Measurements from ENCODE around the gene SYNPO2. TPM values are rescaled to one million over a fixed set of nuclear protein-coding genes. Genes with fewer than 3 reads are reported as not detected.

The SYNPO2 gene
- total and polyA plus RNA-seq, 2 donors (not counting 1 experiment from before 2014, with no cell fraction given): 0.03 to 0.20 TPM

DNA sequence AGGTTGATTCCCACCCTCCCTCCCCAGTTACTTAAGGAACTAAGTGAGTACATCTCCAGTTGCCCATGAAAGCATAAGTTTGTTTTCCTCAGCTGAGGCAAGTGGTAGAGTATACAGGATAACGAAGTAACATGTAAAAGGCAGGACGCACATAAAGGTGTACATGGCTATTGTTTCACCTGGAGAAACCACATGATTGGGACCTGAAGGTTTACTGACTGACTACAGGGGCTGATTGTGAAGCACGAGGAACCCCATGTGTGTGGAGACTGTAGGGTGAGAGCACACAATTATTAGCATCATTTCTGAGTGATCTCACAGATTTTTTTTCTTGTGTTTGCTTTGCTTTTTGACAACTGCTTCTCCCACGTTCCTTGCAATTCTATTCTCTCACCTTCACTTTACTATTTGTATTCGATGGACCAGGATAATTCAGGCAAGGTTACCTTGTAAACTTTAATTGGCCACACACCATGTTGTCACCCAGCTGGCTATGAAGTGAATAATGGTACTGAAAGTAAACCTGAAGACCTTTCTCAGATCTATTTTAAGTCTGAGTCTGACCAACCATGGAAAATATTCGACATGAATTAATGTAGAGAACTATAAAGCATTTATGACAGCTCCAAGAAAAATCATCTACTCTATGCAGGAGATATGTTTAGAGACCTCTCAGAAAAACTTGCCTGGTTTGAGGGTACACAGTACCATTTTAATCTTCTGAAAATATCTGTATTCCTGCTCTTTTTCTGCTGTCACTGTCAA is 144.4 kb downstream of the SYNPO2 start:
- Histone ChIP-seq H3K79me2 (ENCODE audit: control insufficient read depth, insufficient read depth, low read length) (no peaks in the 10 kb centered on the region), H3K27me3 (replicated peaks in 1 of 4; ENCODE audit: control extremely low read depth in 1 of 4, control insufficient read depth in 3 of 4, insufficient read depth in 4 of 4, low read length in 3 of 4) (no peaks in the 10 kb centered on the region), H3K4me3 (ENCODE audit: control extremely low read depth in 1 of 5, extremely low read depth in 1 of 5, insufficient read depth in 1 of 5, low read depth in 2 of 5, low read length in 4 of 5) (no peak overlapping the region), H3K9ac (ENCODE audit: low read length) (no peak overlapping the region), H3K27ac (ENCODE audit: low read length in 2 of 2) (no peak overlapping the region), H3K4me1 (ENCODE audit: control insufficient read depth in 2 of 2, insufficient read depth in 2 of 2, low read length in 2 of 2) (no peaks in the 10 kb centered on the region), H3K4me2 (replicated peaks; ENCODE audit: low read depth, low read length, poor library complexity, severe bottlenecking) (no peak overlapping the region), H3K9me3 (ENCODE audit: control extremely low read depth in 1 of 3, control insufficient read depth in 2 of 3, insufficient read depth in 1 of 3, low read length in 2 of 3) (no peaks in the 10 kb centered on the region), H3K36me3 (replicated peaks in 1 of 2; ENCODE audit: control extremely low read depth in 1 of 2, control insufficient read depth in 1 of 2, extremely low read depth in 1 of 2, insufficient read depth in 2 of 2, low read length in 1 of 2) (no peaks in the 10 kb centered on the region), H2AFZ (ENCODE audit: insufficient read depth, low read depth, low read length, poor library complexity, severe bottlenecking) (no peak overlapping the region), H4K20me1 (ENCODE audit: control insufficient read depth, insufficient read depth, low read length, poor library complexity, severe bottlenecking) (no peaks in the 10 kb centered on the region)
- no CpG with 5 or more reads among the region's 6 CpGs for WGBS (ENCODE audit: insufficient coverage)
- intact Hi-C loops (cut with micrococcal nuclease): no loop called here
- CTCF ChIA-PET: interaction anchor here (0.8 to 1.2 kb wide), 2 partner anchors 10 to 254 kb away, joined by 3 to 5 read pairs; no protein-coding TSS in a partner anchor
- no peaks in the 10 kb centered on the region for H3K4me1 Mint-ChIP-seq
- peaks cover 10% of the 10 kb centered on the region for H3K27me3 Mint-ChIP-seq
- TF ChIP-seq, protein P1, sequence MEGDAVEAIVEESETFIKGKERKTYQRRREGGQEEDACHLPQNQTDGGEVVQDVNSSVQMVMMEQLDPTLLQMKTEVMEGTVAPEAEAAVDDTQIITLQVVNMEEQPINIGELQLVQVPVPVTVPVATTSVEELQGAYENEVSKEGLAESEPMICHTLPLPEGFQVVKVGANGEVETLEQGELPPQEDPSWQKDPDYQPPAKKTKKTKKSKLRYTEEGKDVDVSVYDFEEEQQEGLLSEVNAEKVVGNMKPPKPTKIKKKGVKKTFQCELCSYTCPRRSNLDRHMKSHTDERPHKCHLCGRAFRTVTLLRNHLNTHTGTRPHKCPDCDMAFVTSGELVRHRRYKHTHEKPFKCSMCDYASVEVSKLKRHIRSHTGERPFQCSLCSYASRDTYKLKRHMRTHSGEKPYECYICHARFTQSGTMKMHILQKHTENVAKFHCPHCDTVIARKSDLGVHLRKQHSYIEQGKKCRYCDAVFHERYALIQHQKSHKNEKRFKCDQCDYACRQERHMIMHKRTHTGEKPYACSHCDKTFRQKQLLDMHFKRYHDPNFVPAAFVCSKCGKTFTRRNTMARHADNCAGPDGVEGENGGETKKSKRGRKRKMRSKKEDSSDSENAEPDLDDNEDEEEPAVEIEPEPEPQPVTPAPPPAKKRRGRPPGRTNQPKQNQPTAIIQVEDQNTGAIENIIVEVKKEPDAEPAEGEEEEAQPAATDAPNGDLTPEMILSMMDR (IDR thresholded peaks at IDR 0.05): no peak
- no peak for TF ChIP-seq EZH2 (IDR thresholded peaks at IDR 0.05; ENCODE audit: borderline replicate concordance, insufficient read depth, low read depth, low read length, poor library complexity, severe bottlenecking)
- H3K4me3 Mint-ChIP-seq: no peak overlapping the region
- ATAC-seq (ENCODE audit: low read depth): no peak
- POLR2A ChIA-PET: no interaction called here
- no peak overlapping the region for H3K27ac Mint-ChIP-seq
- no peaks in the 10 kb centered on the region for H3K9me3 Mint-ChIP-seq (ENCODE audit: insufficient read depth)
- DNase-seq: no peak

DNA sequence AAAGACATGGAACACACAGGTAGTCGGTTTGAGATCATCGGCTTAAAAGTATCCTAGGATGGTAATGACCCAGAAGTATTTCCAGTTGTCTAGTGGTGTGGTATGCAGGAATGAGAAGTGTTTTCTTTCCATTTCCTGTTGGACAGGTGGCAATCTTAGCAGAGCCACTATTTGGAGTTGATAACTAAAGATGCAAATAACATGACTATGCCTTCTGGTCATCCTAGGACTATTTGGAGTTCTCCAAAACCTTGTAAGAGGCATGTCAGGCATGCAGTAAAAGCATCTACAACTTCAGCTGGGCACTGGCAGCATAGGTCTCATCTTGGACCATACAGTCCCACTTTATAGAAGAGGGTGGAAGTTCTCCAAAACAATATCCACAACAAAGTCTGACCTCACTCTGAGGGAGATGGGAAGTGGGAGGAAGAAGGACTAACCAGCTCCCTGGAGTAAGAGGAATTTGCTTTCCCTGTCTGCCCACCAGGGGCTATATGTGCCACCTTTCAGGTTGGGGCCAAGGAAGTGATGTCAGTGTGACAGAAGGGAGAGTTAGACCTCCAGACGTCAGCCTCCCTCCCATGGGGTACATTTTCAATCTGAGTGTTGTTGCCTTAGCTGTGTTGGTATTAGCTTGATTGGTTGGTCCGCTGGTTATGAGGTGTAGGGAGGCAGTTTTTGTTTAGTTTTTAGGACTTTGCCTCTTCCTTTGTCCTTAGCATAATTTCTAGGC is 145.8 kb downstream of the SYNPO2 start:
- peaks cover 10% of the 10 kb centered on the region for H3K27me3 Mint-ChIP-seq
- H3K27ac Mint-ChIP-seq: no peak overlapping the region
- DNase-seq (no peak), ATAC-seq (ENCODE audit: low read depth) (no peak)
- no peaks in the 10 kb centered on the region for H3K79me2 ChIP-seq (ENCODE audit: control insufficient read depth, insufficient read depth, low read length)
- H4K20me1 ChIP-seq (ENCODE audit: control insufficient read depth, insufficient read depth, low read length, poor library complexity, severe bottlenecking): no peaks in the 10 kb centered on the region
- H3K9ac ChIP-seq (ENCODE audit: low read length): no peak overlapping the region
- H2AFZ ChIP-seq (ENCODE audit: insufficient read depth, low read depth, low read length, poor library complexity, severe bottlenecking): no peak overlapping the region
- WGBS (ENCODE audit: insufficient coverage): 72% methylated on average over 3 of the region's 4 CpGs
- H3K4me1 ChIP-seq (ENCODE audit: control insufficient read depth in 2 of 2, insufficient read depth in 2 of 2, low read length in 2 of 2): no peaks in the 10 kb centered on the region
- H3K36me3 ChIP-seq (replicated peaks in 1 of 2; ENCODE audit: control extremely low read depth in 1 of 2, control insufficient read depth in 1 of 2, extremely low read depth in 1 of 2, insufficient read depth in 2 of 2, low read length in 1 of 2): no peaks in the 10 kb centered on the region
- TF ChIP-seq, protein P1 (IDR thresholded peaks at IDR 0.05): no peak
- TF ChIP-seq EZH2 (IDR thresholded peaks at IDR 0.05; ENCODE audit: borderline replicate concordance, insufficient read depth, low read depth, low read length, poor library complexity, severe bottlenecking): no peak
- no peaks in the 10 kb centered on the region for H3K4me1 Mint-ChIP-seq
- H3K27me3 ChIP-seq (replicated peaks in 1 of 4; ENCODE audit: control extremely low read depth in 1 of 4, control insufficient read depth in 3 of 4, insufficient read depth in 4 of 4, low read length in 3 of 4): no peaks in the 10 kb centered on the region
- CTCF ChIA-PET: interaction anchor here (1.2 kb wide), 1 partner anchor 9 kb away, joined by 5 read pairs; no protein-coding TSS in a partner anchor
- POLR2A ChIA-PET: no interaction called here
- intact Hi-C loops (cut with micrococcal nuclease): no loop called here
- H3K9me3 Mint-ChIP-seq (ENCODE audit: insufficient read depth): no peaks in the 10 kb centered on the region
- no peak overlapping the region for H3K4me3 ChIP-seq (ENCODE audit: control extremely low read depth in 1 of 5, extremely low read depth in 1 of 5, insufficient read depth in 1 of 5, low read depth in 2 of 5, low read length in 4 of 5)
- no peaks in the 10 kb centered on the region for H3K9me3 ChIP-seq (ENCODE audit: control extremely low read depth in 1 of 3, control insufficient read depth in 2 of 3, insufficient read depth in 1 of 3, low read length in 2 of 3)
- no peak overlapping the region for H3K27ac ChIP-seq (ENCODE audit: low read length in 2 of 2)
- H3K4me3 Mint-ChIP-seq: no peak overlapping the region
- no peak overlapping the region for H3K4me2 ChIP-seq (replicated peaks; ENCODE audit: low read depth, low read length, poor library complexity, severe bottlenecking)

Data from B cell (primary cell).